ENCODE data around the gene SLFNL1. TPM values are rescaled to one million over a fixed set of nuclear protein-coding genes. Genes with fewer than 3 reads are reported as not detected.

The SLFNL1 gene
- total RNA-seq, 1 donor from 2014 or later: 0.08 TPM

GRCh38 chr1:40986328-40986783, 35.2 kb downstream of the SLFNL1 start:
- no peak for ATAC-seq

- no peak for ATAC-seq
These were observed 35.6 kb downstream of the SLFNL1 start for GRCh38 chr1:40985875-40986274.

GRCh38 chr1:40985161-40985560, 36.4 kb downstream of the SLFNL1 start:
- no peak for ATAC-seq

GRCh38 chr1:40984531-40984930, 37.0 kb downstream of the SLFNL1 start:
- ATAC-seq: no peak

GRCh38 chr1:40984066-40984465, 37.5 kb downstream of the SLFNL1 start:
- no peak for ATAC-seq

GRCh38 chr1:40983286-40983685, 38.2 kb downstream of the SLFNL1 start:
- no peak for ATAC-seq

- no peak for ATAC-seq
These were observed 38.8 kb downstream of the SLFNL1 start for GRCh38 chr1:40982721-40983120.

GRCh38 chr1:40981691-40982448, 39.7 kb downstream of the SLFNL1 start:
- no peak for ATAC-seq

- ATAC-seq: peak; percentile 70
These were observed 40.9 kb downstream of the SLFNL1 start for GRCh38 chr1:40980453-40981121.

GRCh38 chr1:40980068-40980452, 41.5 kb downstream of the SLFNL1 start:
- ATAC-seq: no peak

- ATAC-seq: peak; percentile 94
These were observed 42.1 kb downstream of the SLFNL1 start, which contains the start of gene CTPS1 for GRCh38 chr1:40979241-40980067. Gene CTPS1 (plus strand): TSS chr1:40979696. CDS start chr1:40983291, 3,595 bp downstream.

GRCh38 chr1:40978886-40979240, 42.7 kb downstream of the SLFNL1 start:
- peak; percentile 1 for ATAC-seq

- no peak for ATAC-seq
These were observed 43.8 kb downstream of the SLFNL1 start for GRCh38 chr1:40977716-40978115.

- ATAC-seq: no peak
These were observed 44.4 kb downstream of the SLFNL1 start for GRCh38 chr1:40976952-40977690.

- no peak for ATAC-seq
These were observed 46.6 kb downstream of the SLFNL1 start for GRCh38 chr1:40974945-40975344.

GRCh38 chr1:40973912-40974311, 47.6 kb downstream of the SLFNL1 start:
- no peak for ATAC-seq

- no peak for ATAC-seq
These were observed 49.6 kb downstream of the SLFNL1 start for GRCh38 chr1:40971966-40972365.

- no peak for ATAC-seq
These were observed 52.1 kb downstream of the SLFNL1 start for GRCh38 chr1:40969445-40969844.

GRCh38 chr1:40966417-40966816, 55.1 kb downstream of the SLFNL1 start:
- ATAC-seq: no peak
